HEK293 (cell line): ENCODE measurements around the gene CDH26.

ENCODE experiments used
- MYNN ChIP-seq: fragments of 450-650 bp; formaldehyde crosslinking; IDR thresholded peaks from 2 replicates; pipeline ENCODE4 v1.5.1; 2016; ENCODE audit warnings: missing biosample characterization, missing genetic modification characterization, borderline replicate concordance
- SP2 ChIP-seq: fragments of 450-650 bp; formaldehyde crosslinking; IDR thresholded peaks from 2 replicates; pipeline ENCODE4 v1.5.1; 2016; ENCODE audit warnings: missing biosample characterization, missing genetic modification characterization
- YY1 ChIP-seq: fragments of 450-650 bp; formaldehyde crosslinking; IDR thresholded peaks from 2 replicates; pipeline ENCODE4 v1.5.1; 2018; ENCODE audit warnings: missing biosample characterization, missing genetic modification characterization
- ZBTB7A ChIP-seq: fragments of 450-650 bp; formaldehyde crosslinking; IDR thresholded peaks from 2 replicates; pipeline ENCODE4 v1.5.1; 2016; ENCODE audit warnings: low read depth, missing biosample characterization, missing genetic modification characterization
- ZNF121 ChIP-seq: fragments of 450-650 bp; formaldehyde crosslinking; IDR thresholded peaks from 2 replicates; pipeline ENCODE4 v1.5.1; 2016; ENCODE audit warnings: missing biosample characterization, missing genetic modification characterization
- ZNF426 ChIP-seq: fragments of 450-650 bp; formaldehyde crosslinking; IDR thresholded peaks from 2 replicates; pipeline ENCODE4 v1.5.1; 2017; ENCODE audit warnings: missing biosample characterization, missing genetic modification characterization, mild to moderate bottlenecking, inconsistent platforms, moderate library complexity
- TF ChIP-seq, protein P1 (sequence below): fragments of 450-650 bp; formaldehyde crosslinking; IDR thresholded peaks from 2 replicates; pipeline ENCODE4 v1.5.1; 2016; ENCODE audit warnings: missing biosample characterization, missing genetic modification characterization
- TF ChIP-seq, protein P2 (sequence below): IDR thresholded peaks from 2 replicates; pipeline ENCODE4 v1.6.1; 2011; ENCODE audit warnings: mild to moderate bottlenecking, low read depth, low read length, borderline replicate concordance
- TF ChIP-seq, protein P3 (sequence below): fragments of 450-650 bp; IDR thresholded peaks from 2 replicates; pipeline ENCODE4 v1.5.1; 2018; ENCODE audit warnings: missing biosample characterization, mild to moderate bottlenecking, missing genetic modification characterization
- TF ChIP-seq, protein P4 (sequence below): fragments of 450-650 bp; formaldehyde crosslinking; IDR thresholded peaks from 2 replicates; pipeline ENCODE4 v1.5.1; 2017; ENCODE audit warnings: missing biosample characterization, missing genetic modification characterization
- TF ChIP-seq, protein P5 (sequence below): fragments of 450-650 bp; formaldehyde crosslinking; IDR thresholded peaks from 2 replicates; pipeline ENCODE4 v1.5.1; 2016; ENCODE audit warnings: missing biosample characterization, missing genetic modification characterization

DNA sequence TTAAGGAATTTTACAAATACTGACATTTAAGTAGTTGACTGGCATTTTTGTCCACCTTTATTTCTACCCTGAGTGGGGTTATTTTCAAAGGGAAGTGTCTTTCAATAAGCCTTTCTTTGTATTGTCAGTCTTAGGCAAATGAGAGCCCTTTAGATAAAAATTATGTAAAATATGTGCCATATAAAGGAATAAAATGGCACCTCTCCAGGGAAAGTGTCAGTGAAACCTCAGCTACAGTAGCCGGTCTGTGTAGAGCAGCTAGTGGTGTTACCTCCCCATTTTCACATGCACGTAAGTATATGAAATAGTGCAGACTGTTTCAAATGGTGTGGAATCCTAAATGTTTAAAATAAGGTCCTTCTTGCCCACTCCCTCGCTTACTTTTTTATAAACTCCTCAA lies 13.0 kb upstream of the CDH26 start:
- TF ChIP-seq, protein P1, sequence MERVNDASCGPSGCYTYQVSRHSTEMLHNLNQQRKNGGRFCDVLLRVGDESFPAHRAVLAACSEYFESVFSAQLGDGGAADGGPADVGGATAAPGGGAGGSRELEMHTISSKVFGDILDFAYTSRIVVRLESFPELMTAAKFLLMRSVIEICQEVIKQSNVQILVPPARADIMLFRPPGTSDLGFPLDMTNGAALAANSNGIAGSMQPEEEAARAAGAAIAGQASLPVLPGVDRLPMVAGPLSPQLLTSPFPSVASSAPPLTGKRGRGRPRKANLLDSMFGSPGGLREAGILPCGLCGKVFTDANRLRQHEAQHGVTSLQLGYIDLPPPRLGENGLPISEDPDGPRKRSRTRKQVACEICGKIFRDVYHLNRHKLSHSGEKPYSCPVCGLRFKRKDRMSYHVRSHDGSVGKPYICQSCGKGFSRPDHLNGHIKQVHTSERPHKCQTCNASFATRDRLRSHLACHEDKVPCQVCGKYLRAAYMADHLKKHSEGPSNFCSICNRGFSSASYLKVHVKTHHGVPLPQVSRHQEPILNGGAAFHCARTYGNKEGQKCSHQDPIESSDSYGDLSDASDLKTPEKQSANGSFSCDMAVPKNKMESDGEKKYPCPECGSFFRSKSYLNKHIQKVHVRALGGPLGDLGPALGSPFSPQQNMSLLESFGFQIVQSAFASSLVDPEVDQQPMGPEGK, result no peak
- TF ChIP-seq YY1 (tag by site-specific recombination) (no peak), MYNN (tag by site-specific recombination) (no peak), ZNF121 (no peak), ZBTB7A (tag by site-specific recombination) (no peak), ZNF426 (tag by site-specific recombination) (no peak), SP2 (tag by site-specific recombination) (no peak)
- TF ChIP-seq, protein P2, sequence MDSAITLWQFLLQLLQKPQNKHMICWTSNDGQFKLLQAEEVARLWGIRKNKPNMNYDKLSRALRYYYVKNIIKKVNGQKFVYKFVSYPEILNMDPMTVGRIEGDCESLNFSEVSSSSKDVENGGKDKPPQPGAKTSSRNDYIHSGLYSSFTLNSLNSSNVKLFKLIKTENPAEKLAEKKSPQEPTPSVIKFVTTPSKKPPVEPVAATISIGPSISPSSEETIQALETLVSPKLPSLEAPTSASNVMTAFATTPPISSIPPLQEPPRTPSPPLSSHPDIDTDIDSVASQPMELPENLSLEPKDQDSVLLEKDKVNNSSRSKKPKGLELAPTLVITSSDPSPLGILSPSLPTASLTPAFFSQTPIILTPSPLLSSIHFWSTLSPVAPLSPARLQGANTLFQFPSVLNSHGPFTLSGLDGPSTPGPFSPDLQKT, result no peak
- TF ChIP-seq, protein P3, sequence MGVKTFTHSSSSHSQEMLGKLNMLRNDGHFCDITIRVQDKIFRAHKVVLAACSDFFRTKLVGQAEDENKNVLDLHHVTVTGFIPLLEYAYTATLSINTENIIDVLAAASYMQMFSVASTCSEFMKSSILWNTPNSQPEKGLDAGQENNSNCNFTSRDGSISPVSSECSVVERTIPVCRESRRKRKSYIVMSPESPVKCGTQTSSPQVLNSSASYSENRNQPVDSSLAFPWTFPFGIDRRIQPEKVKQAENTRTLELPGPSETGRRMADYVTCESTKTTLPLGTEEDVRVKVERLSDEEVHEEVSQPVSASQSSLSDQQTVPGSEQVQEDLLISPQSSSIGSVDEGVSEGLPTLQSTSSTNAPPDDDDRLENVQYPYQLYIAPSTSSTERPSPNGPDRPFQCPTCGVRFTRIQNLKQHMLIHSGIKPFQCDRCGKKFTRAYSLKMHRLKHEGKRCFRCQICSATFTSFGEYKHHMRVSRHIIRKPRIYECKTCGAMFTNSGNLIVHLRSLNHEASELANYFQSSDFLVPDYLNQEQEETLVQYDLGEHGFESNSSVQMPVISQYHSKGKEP (tag by site-specific recombination), result no peak
- TF ChIP-seq, protein P4, sequence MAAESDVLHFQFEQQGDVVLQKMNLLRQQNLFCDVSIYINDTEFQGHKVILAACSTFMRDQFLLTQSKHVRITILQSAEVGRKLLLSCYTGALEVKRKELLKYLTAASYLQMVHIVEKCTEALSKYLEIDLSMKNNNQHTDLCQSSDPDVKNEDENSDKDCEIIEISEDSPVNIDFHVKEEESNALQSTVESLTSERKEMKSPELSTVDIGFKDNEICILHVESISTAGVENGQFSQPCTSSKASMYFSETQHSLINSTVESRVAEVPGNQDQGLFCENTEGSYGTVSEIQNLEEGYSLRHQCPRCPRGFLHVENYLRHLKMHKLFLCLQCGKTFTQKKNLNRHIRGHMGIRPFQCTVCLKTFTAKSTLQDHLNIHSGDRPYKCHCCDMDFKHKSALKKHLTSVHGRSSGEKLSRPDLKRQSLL (tag by site-specific recombination), result no peak
- TF ChIP-seq, protein P5, sequence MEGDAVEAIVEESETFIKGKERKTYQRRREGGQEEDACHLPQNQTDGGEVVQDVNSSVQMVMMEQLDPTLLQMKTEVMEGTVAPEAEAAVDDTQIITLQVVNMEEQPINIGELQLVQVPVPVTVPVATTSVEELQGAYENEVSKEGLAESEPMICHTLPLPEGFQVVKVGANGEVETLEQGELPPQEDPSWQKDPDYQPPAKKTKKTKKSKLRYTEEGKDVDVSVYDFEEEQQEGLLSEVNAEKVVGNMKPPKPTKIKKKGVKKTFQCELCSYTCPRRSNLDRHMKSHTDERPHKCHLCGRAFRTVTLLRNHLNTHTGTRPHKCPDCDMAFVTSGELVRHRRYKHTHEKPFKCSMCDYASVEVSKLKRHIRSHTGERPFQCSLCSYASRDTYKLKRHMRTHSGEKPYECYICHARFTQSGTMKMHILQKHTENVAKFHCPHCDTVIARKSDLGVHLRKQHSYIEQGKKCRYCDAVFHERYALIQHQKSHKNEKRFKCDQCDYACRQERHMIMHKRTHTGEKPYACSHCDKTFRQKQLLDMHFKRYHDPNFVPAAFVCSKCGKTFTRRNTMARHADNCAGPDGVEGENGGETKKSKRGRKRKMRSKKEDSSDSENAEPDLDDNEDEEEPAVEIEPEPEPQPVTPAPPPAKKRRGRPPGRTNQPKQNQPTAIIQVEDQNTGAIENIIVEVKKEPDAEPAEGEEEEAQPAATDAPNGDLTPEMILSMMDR (tag by site-specific recombination), result no peak
